ENCODE data around the gene ZNF664. TPM values are rescaled to one million over a fixed set of nuclear protein-coding genes. Genes with fewer than 3 reads are reported as not detected.
A peak's percentile ranks its signal among the peaks of the same experiment; 100 is the strongest.

ZNF664 gene
- total RNA-seq, 1 donor from 2014 or later = 67.6 TPM

GRCh38 chr12:124057691-124058090 is 84.7 kb downstream of the ZNF664 start:
- no peaks in the 10 kb centered on the region for H4K20me1 ChIP-seq (ENCODE audit: insufficient read depth, low read length)
- H3K9ac ChIP-seq (ENCODE audit: low read length) = no peak overlapping the region
- Mint-ChIP-seq H3K4me3 (ENCODE audit: unreplicated experiment) (no peak overlapping the region), H3K4me1 (ENCODE audit: low read depth, unreplicated experiment) (no peaks in the 10 kb centered on the region), H3K9me3 (ENCODE audit: unreplicated experiment) (peaks cover 9% of the 10 kb centered on the region), H3K27me3 (ENCODE audit: low read depth, unreplicated experiment) (peaks cover 9% of the 10 kb centered on the region), H3K27ac (ENCODE audit: unreplicated experiment) (no peak overlapping the region), H3K36me3 (ENCODE audit: low read depth, unreplicated experiment) (no peaks in the 10 kb centered on the region)
- H3K27me3 ChIP-seq (ENCODE audit: insufficient read depth, low read length) = no peaks in the 10 kb centered on the region
- H3K4me1 ChIP-seq (ENCODE audit: insufficient read depth, low read length) = no peaks in the 10 kb centered on the region
- H3K79me2 ChIP-seq (ENCODE audit: insufficient read depth, low read length) = no peaks in the 10 kb centered on the region
- H3K9me3 ChIP-seq (ENCODE audit: insufficient read depth, low read depth, low read length) = no peaks in the 10 kb centered on the region
- peak; percentile 25 for DNase-seq (ENCODE audit: low read depth)
- H3K27ac ChIP-seq (ENCODE audit: low read depth, low read length) = no peak overlapping the region
- no peak overlapping the region for H3K4me2 ChIP-seq (ENCODE audit: low read length)
- no peaks in the 10 kb centered on the region for H3K36me3 ChIP-seq (ENCODE audit: insufficient read depth, low read length)
- TF ChIP-seq CTCF (IDR thresholded peaks at IDR 0.05; ENCODE audit: insufficient read depth, low read depth, low read length) (no peak), EZH2 (IDR thresholded peaks at IDR 0.05; ENCODE audit: insufficient read depth, low read length) (no peak)
- H3K4me3 ChIP-seq (ENCODE audit: insufficient read depth, low read depth, low read length) = no peak overlapping the region
- no peak for FAIRE-seq
- no peak overlapping the region for H2AFZ ChIP-seq (ENCODE audit: low read depth, low read length)

- no peak overlapping the region for H3K9ac ChIP-seq (ENCODE audit: low read length)
- TF ChIP-seq EZH2 (IDR thresholded peaks at IDR 0.05; ENCODE audit: insufficient read depth, low read length) (no peak), CTCF (IDR thresholded peaks at IDR 0.05; ENCODE audit: insufficient read depth, low read depth, low read length) (no peak)
- no peak overlapping the region for H3K4me3 ChIP-seq (ENCODE audit: insufficient read depth, low read depth, low read length)
- peaks cover 10% of the 10 kb centered on the region for H3K27me3 Mint-ChIP-seq (ENCODE audit: low read depth, unreplicated experiment)
- H3K9me3 ChIP-seq (ENCODE audit: insufficient read depth, low read depth, low read length) = no peaks in the 10 kb centered on the region
- no peaks in the 10 kb centered on the region for H3K79me2 ChIP-seq (ENCODE audit: insufficient read depth, low read length)
- H4K20me1 ChIP-seq (ENCODE audit: insufficient read depth, low read length) = no peaks in the 10 kb centered on the region
- no peaks in the 10 kb centered on the region for H3K27me3 ChIP-seq (ENCODE audit: insufficient read depth, low read length)
- H3K4me1 ChIP-seq (ENCODE audit: insufficient read depth, low read length) = no peaks in the 10 kb centered on the region
- no peak overlapping the region for H3K4me2 ChIP-seq (ENCODE audit: low read length)
- H3K4me3 Mint-ChIP-seq (ENCODE audit: unreplicated experiment) = no peak overlapping the region
- H3K36me3 ChIP-seq (ENCODE audit: insufficient read depth, low read length) = no peaks in the 10 kb centered on the region
- H3K36me3 Mint-ChIP-seq (ENCODE audit: low read depth, unreplicated experiment) = peaks cover 2% of the 10 kb centered on the region
- H3K9me3 Mint-ChIP-seq (ENCODE audit: unreplicated experiment) = peaks cover 8% of the 10 kb centered on the region
- no peak for DNase-seq (ENCODE audit: low read depth)
- no peaks in the 10 kb centered on the region for H3K4me1 Mint-ChIP-seq (ENCODE audit: low read depth, unreplicated experiment)
- H2AFZ ChIP-seq (ENCODE audit: low read depth, low read length) = no peak overlapping the region
- FAIRE-seq = no peak
- H3K27ac Mint-ChIP-seq (ENCODE audit: unreplicated experiment) = no peak overlapping the region
- H3K27ac ChIP-seq (ENCODE audit: low read depth, low read length) = no peak overlapping the region
Measured at GRCh38 chr12:124059752-124060151, 86.7 kb downstream of the ZNF664 start.

Other genes starting within 250 kb of the ZNF664 start
- gene DNAH10, start 210.9 kb upstream of the ZNF664 start, total RNA-seq = 0.54 and 1.2 TPM in 2 replicates
- 38.9 and 39.8 TPM in 2 replicates for gene CCDC92, start 384 bp upstream of the ZNF664 start, total RNA-seq

Measured in astrocyte (in vitro differentiated cells and primary cell).